SU-DHL-6 (cell line): ENCODE data around the gene KATNBL1.

Source experiments
- H2AFZ ChIP-seq: fragments of 200-600 bp; sonication (generic); 2 replicates; pipeline ENCODE4 v1.6.1; 2014; ENCODE audit warnings: low read depth, mild to moderate bottlenecking, moderate library complexity, mixed read lengths, antibody characterized with exemption, low read length; ENCODE audit not compliant: severe bottlenecking
- H3F3A ChIP-seq: fragments of 200-600 bp; shearing (Covaris generic); 2 replicates; pipeline ENCODE4 v1.6.0; 2016; ENCODE audit warnings: antibody characterized with exemption, mild to moderate bottlenecking; ENCODE audit not compliant: insufficient read depth
- H3K27ac ChIP-seq: fragments of 200-600 bp; sonication (generic); 2 replicates; pipeline ENCODE4 v1.5.1; 2016; ENCODE audit warnings: low read depth, mild to moderate bottlenecking, low read length, moderate library complexity, mixed read lengths
- H3K27me3 ChIP-seq: fragments of 200-600 bp; sonication (generic), shearing (Covaris generic); 2 replicates; pipeline ENCODE4 v1.6.0; 2014; ENCODE audit warnings: mild to moderate bottlenecking, low read length
- H3K36me3 ChIP-seq: fragments of 200-600 bp; sonication (generic); 2 replicates; pipeline ENCODE4 v1.6.1; 2014; ENCODE audit warnings: mild to moderate bottlenecking, low read length, mixed read lengths
- H3K4me2 ChIP-seq: fragments of 300-600, 200-600 bp; shearing (Covaris generic), sonication (generic); 2 replicates; pipeline ENCODE4 v1.6.0; 2014; ENCODE audit warnings: low read length, low read depth, mild to moderate bottlenecking; ENCODE audit not compliant: poor library complexity, severe bottlenecking
- H3K4me3 ChIP-seq: fragments of 200-600 bp; sonication (generic); 2 replicates; pipeline ENCODE4 v1.5.1; 2014; ENCODE audit warnings: antibody characterized with exemption, low read length, mild to moderate bottlenecking, mixed read lengths; ENCODE audit not compliant: insufficient read depth, poor library complexity, severe bottlenecking
- H3K79me2 ChIP-seq: fragments of 200-600 bp; sonication (generic); 2 replicates; pipeline ENCODE4 v1.6.1; 2014; ENCODE audit warnings: mild to moderate bottlenecking, low read length, moderate library complexity; ENCODE audit not compliant: insufficient read depth
- H3K9ac ChIP-seq: fragments of 200-600 bp; sonication (generic); 2 replicates; pipeline ENCODE4 v1.7.0; 2014; ENCODE audit warnings: mild to moderate bottlenecking, low read length
- H3K9me2 ChIP-seq: fragments of 200-600 bp; sonication (generic); replicated peaks from 2 replicates; pipeline ENCODE4 v1.6.1; 2014; ENCODE audit warnings: low read length; ENCODE audit not compliant: insufficient read depth
- H3K9me3 ChIP-seq: fragments of 200-600 bp; sonication (generic); 2 replicates; pipeline ENCODE4 v1.6.1; 2014; ENCODE audit warnings: low read length, mixed read lengths; ENCODE audit not compliant: insufficient read depth
- H4K20me1 ChIP-seq: fragments of 200-600 bp; sonication (generic); 2 replicates; pipeline ENCODE4 v1.6.1; 2014; ENCODE audit warnings: low read depth, mild to moderate bottlenecking, antibody characterized with exemption, low read length, moderate library complexity, mixed read lengths
- CTCF ChIP-seq: fragments of 200-600 bp; sonication (generic); IDR thresholded peaks from one replicate; pipeline ENCODE4 v1.5.1; 2017; ENCODE audit warnings: antibody characterized with exemption, mild to moderate bottlenecking, low read length, moderate library complexity; ENCODE audit not compliant: insufficient read depth, poor library complexity, severe bottlenecking
- EZH2phosphoT487 ChIP-seq: fragments of 200-600 bp; sonication (generic), shearing (Covaris generic); conservative IDR thresholded peaks from 2 replicates; pipeline ENCODE4 v1.6.1; 2018; ENCODE audit warnings: mild to moderate bottlenecking, antibody characterized with exemption, low read length, moderate library complexity, mixed read lengths

The KATNBL1 gene

GRCh38 chr15:34209421-34210282 lies at the start of gene KATNBL1:
TSS of gene KATNBL1 (minus strand) at chr15:34210096. CDS start at chr15:34163676, 46,420 bp downstream.
- peak within 1 kb of the TSS; percentile 78 for H3K27ac ChIP-seq
- no peaks in the 10 kb centered on the region for H3K9me3 ChIP-seq
- peak within 1 kb of the TSS; percentile 84 for H2AFZ ChIP-seq

GRCh38 chr15:34259566-34259965 lies 49.7 kb upstream of the KATNBL1 start:
- no peak overlapping the region for H3K27ac ChIP-seq
- no peak overlapping the region for H3K4me3 ChIP-seq
- no peaks in the 10 kb centered on the region for H3K27me3 ChIP-seq
- no peak overlapping the region for H3K4me2 ChIP-seq
- no peak overlapping the region for H2AFZ ChIP-seq
- TF ChIP-seq CTCF (no peak), EZH2phosphoT487 (no peak)
- H3K79me2 ChIP-seq = no peaks in the 10 kb centered on the region
- no peaks in the 10 kb centered on the region for H4K20me1 ChIP-seq
- no peaks in the 10 kb centered on the region for H3K9me2 ChIP-seq
- no peaks in the 10 kb centered on the region for H3F3A ChIP-seq
- H3K9me3 ChIP-seq = no peaks in the 10 kb centered on the region
- no peaks in the 10 kb centered on the region for H3K36me3 ChIP-seq
- H3K9ac ChIP-seq = no peak overlapping the region

More at GRCh38 chr15:34209421-34210282, at the start of gene KATNBL1:
- peak within 1 kb of the TSS; percentile 77 for H3K4me3 ChIP-seq
- TF ChIP-seq CTCF (peak; percentile 87), EZH2phosphoT487 (no peak)
- no peaks in the 10 kb centered on the region for H4K20me1 ChIP-seq
- no peaks in the 10 kb centered on the region for H3K27me3 ChIP-seq
- peak within 1 kb of the TSS; percentile 96 for H3K4me2 ChIP-seq
- H3K36me3 ChIP-seq = no peaks in the 10 kb centered on the region
- no peaks in the 10 kb centered on the region for H3K9me2 ChIP-seq
- peaks cover 49% of the 10 kb centered on the region for H3K79me2 ChIP-seq
- peak within 1 kb of the TSS; percentile 72 for H3K9ac ChIP-seq
- H3F3A ChIP-seq = no peaks in the 10 kb centered on the region

- H3K4me3 ChIP-seq = no peak overlapping the region
- H3K9me2 ChIP-seq = no peaks in the 10 kb centered on the region
- no peaks in the 10 kb centered on the region for H3K79me2 ChIP-seq
- TF ChIP-seq CTCF (no peak), EZH2phosphoT487 (no peak)
- H3F3A ChIP-seq = no peaks in the 10 kb centered on the region
- no peaks in the 10 kb centered on the region for H3K27me3 ChIP-seq
- no peak overlapping the region for H3K9ac ChIP-seq
- no peak overlapping the region for H2AFZ ChIP-seq
- no peak overlapping the region for H3K27ac ChIP-seq
- H3K4me2 ChIP-seq = no peak overlapping the region
- no peaks in the 10 kb centered on the region for H4K20me1 ChIP-seq
- no peaks in the 10 kb centered on the region for H3K9me3 ChIP-seq
- no peaks in the 10 kb centered on the region for H3K36me3 ChIP-seq
These were observed 48.3 kb upstream of the KATNBL1 start for GRCh38 chr15:34258151-34258550.
